ENCODE measurements around the gene FARP1.

The FARP1 gene

DNA sequence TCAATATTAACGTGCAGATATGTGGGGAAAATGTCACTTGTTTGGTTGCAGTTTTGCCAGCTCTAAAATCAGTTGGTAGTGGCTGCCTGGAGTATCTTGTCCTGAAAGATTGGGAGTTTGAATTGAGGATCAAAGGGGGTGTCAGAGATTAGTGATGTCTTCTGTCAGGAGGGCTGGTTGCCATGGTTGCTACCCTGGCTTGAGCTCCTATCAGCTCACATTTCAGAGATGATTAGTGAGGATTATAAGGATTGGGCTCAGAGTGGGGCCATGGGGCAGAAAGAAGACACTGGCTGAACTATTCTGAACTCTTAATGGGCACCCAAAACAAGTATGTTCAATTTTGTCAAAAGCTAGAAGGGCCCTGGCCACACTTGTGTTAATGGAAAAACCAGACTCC, 129.7 kb downstream of the FARP1 start:
- H3K27me3 ChIP-seq (ENCODE audit: control insufficient read depth, insufficient read depth, low read length) = no peaks in the 10 kb centered on the region
- no peak for DNase-seq (ENCODE audit: low read depth, low spot score)
- no peaks in the 10 kb centered on the region; the same call in 1 of the 2 replicates for H3K4me1 ChIP-seq (ENCODE audit: control insufficient read depth, insufficient read depth, low read length)
- no CpG with 5 or more reads among the region's 1 CpG for whole genome bisulfite sequencing (ENCODE audit: insufficient coverage, insufficient read length)
- H3K4me3 ChIP-seq (ENCODE audit: low read length) = no peak overlapping the region
- no peaks in the 10 kb centered on the region for H3K36me3 ChIP-seq (ENCODE audit: control insufficient read depth, insufficient read depth, low read length)
- H3K9me3 ChIP-seq (ENCODE audit: control insufficient read depth, insufficient read depth, low read length) = no peaks in the 10 kb centered on the region
- no peak overlapping the region for H3K27ac ChIP-seq (ENCODE audit: low read length)

DNA sequence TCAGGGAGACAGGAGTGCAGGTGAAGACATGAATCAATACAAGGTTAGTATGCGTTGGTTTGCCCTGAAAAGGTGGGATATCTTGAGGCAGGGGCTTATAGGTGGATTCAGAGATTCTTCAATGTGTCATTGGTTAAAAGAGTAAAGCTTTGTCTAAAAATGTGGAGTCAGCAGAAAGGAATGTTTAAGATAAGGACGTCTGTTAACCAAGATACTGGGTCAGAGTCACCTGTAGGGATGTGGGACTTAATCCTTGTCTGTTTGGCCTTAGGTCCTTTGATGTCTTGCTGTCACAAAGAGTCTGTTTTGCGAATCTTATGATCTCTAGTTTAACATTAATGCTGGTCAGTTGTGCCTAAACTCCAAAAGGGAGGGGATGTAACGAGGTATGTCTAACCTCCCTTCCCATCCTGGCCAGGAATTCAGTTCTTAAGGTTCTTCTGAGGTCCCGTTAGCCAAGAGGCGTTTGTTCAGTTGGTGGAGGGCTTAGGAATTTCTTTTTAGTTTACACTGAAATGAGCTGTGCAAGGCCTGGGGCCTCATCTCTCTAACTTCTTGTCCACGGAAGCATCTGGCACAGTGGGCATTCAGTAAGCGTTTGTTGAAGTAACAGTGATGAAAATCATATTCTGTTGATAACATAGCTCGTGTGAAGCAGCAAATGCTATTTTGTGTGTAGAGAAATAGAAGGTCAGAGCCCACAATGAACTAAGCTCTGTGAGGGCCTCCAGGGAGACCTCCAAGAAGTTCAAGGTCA, 130.4 kb downstream of the FARP1 start:
- Histone ChIP-seq H3K27me3 (ENCODE audit: control insufficient read depth, insufficient read depth, low read length) (no peaks in the 10 kb centered on the region), H3K9me3 (ENCODE audit: control insufficient read depth, insufficient read depth, low read length) (no peaks in the 10 kb centered on the region), H3K36me3 (ENCODE audit: control insufficient read depth, insufficient read depth, low read length) (no peaks in the 10 kb centered on the region), H3K4me3 (ENCODE audit: low read length) (no peak overlapping the region), H3K4me1 (ENCODE audit: control insufficient read depth, insufficient read depth, low read length) (no peaks in the 10 kb centered on the region; the same call in 1 of the 2 replicates), H3K27ac (ENCODE audit: low read length) (no peak overlapping the region)
- no CpG with 5 or more reads among the region's 9 CpGs for WGBS (ENCODE audit: insufficient coverage, insufficient read length)
- no peak for DNase-seq (ENCODE audit: low read depth, low spot score)

DNA sequence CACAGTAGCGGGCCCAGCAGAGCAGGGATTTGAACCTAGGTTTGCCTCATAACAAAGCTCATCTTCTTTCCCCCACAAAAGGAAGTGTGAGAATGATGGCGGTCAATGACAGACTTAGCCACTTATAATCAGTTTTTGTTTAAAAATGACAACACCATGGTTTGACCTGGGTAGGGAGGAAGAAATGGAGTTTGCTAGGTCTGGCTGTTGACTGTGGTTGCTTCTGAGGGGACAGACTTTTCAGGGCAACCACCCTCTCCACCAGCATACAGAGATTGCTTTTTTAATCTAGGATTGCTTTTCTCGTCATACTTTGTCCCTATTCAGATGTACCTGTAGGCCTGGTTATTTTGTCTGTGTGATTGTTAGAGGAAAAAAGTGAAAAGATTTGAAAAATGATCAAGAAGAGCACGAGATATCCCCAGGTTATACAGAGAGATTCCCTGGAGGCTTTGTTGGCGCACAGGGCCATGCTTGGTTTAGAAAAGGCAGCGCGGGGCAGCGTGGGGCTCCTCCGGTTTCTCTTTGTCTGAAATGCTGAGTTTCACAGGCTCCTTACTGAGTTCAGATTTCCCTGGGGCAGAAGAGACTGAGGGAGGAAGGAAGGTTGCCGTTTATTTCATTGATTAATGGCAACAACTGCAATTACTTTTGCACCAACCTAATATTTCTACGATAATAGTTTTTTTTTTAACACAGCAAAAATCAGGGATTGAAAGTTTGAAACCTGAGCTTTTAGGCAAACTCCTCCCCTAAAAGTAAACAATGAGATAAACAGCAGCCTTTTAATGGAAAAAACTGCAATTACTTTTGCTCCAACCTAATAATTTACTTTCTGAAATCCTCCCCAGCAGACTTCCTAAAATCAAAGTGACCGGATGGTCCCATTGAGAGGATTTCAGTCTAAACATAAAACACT, 131.2 kb downstream of the FARP1 start:
- H3K4me1 ChIP-seq (ENCODE audit: control insufficient read depth, insufficient read depth, low read length) = no peaks in the 10 kb centered on the region; the same call in 1 of the 2 replicates
- H3K27ac ChIP-seq (ENCODE audit: low read length) = no peak overlapping the region
- no peaks in the 10 kb centered on the region for H3K36me3 ChIP-seq (ENCODE audit: control insufficient read depth, insufficient read depth, low read length)
- H3K4me3 ChIP-seq (ENCODE audit: low read length) = no peak overlapping the region
- H3K9me3 ChIP-seq (ENCODE audit: control insufficient read depth, insufficient read depth, low read length) = no peaks in the 10 kb centered on the region
- no CpG with 5 or more reads among the region's 12 CpGs for WGBS (ENCODE audit: insufficient coverage, insufficient read length)
- no peaks in the 10 kb centered on the region for H3K27me3 ChIP-seq (ENCODE audit: control insufficient read depth, insufficient read depth, low read length)
- DNase-seq (ENCODE audit: low read depth, low spot score) = no peak

DNA sequence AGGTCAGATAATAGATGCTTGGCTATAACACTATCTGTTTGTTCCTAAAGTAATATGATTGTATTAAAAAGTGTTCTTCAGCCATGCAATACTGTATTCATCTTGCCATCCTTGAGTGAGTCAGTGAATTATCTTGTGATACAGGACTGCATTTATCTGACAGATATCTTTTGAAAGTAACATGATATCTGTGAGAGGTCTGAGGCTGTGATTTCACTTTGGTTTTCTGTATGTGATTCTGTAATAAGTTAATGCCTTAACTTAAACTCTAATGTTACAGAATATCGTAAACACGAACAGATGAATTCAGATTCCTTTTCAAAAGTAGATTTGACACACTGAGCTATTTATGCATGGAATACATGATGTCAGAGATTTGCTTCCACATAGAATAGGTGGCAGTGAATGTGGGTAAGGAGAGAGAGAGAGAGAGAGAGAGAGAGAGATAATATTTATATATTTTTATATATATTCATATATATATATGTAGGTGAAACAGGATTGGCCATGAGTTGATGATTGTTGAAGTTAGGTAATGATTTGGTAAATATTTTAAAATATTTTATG, 132.1 kb downstream of the FARP1 start:
- H3K4me3 ChIP-seq (ENCODE audit: low read length) = no peak overlapping the region
- H3K36me3 ChIP-seq (ENCODE audit: control insufficient read depth, insufficient read depth, low read length) = no peaks in the 10 kb centered on the region
- DNase-seq (ENCODE audit: low read depth, low spot score) = no peak
- no peaks in the 10 kb centered on the region for H3K9me3 ChIP-seq (ENCODE audit: control insufficient read depth, insufficient read depth, low read length)
- H3K4me1 ChIP-seq (ENCODE audit: control insufficient read depth, insufficient read depth, low read length) = peaks cover 3% of the 10 kb centered on the region; the same call in 1 of the 2 replicates
- no peak overlapping the region for H3K27ac ChIP-seq (ENCODE audit: low read length)
- WGBS (ENCODE audit: insufficient coverage, insufficient read length) = no CpG with 5 or more reads among the region's 2 CpGs
- H3K27me3 ChIP-seq (ENCODE audit: control insufficient read depth, insufficient read depth, low read length) = no peaks in the 10 kb centered on the region

DNA sequence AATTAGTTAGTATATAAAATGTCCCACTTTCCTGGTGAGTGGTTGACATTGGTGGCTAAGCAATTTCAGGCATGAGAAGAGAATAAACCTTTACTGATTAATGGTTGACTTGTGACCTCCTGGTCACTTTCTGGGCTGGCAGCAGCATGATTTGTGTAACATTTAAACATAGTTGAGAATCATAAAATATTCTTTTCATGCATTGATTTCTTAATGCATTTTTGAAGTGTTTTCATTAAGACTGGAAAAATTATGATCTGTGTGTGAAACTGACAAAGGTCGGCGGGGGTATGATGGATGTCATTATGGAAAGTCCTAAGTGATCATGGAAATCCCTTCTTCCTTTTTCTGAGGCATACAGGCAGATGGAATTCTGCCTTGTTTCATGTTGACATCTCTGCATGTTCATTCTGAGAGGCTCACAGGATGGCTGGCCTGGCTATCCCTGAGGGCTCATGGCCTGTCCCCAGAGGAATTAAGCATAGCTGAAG, 132.8 kb downstream of the FARP1 start:
- no peak overlapping the region for H3K27ac ChIP-seq (ENCODE audit: low read length)
- H3K9me3 ChIP-seq (ENCODE audit: control insufficient read depth, insufficient read depth, low read length) = no peaks in the 10 kb centered on the region
- WGBS (ENCODE audit: insufficient coverage, insufficient read length) = no CpG with 5 or more reads among the region's 2 CpGs
- peaks cover 3% of the 10 kb centered on the region; the same call in 1 of the 2 replicates for H3K4me1 ChIP-seq (ENCODE audit: control insufficient read depth, insufficient read depth, low read length)
- no peak overlapping the region for H3K4me3 ChIP-seq (ENCODE audit: low read length)
- no peaks in the 10 kb centered on the region for H3K27me3 ChIP-seq (ENCODE audit: control insufficient read depth, insufficient read depth, low read length)
- no peaks in the 10 kb centered on the region for H3K36me3 ChIP-seq (ENCODE audit: control insufficient read depth, insufficient read depth, low read length)
- DNase-seq (ENCODE audit: low read depth, low spot score) = no peak

DNA sequence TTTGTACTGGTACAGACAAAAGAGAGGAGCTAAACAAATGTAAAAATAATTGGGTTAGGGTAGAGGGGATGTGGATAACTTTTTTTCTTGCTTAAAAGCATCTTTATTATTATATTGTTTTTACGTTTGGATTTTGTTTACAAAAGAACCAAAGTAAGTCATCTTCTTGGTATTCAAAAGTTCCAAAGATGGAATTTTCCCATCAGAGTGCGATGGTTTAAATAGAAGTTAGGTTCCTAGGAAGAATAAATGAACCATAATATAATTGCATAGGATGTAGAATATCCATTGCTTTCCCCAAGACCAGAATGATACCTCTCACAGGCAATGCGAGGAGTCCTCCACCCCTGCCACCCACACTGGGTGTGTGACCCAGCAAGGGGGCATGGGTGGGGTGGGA, 133.6 kb downstream of the FARP1 start:
- Histone ChIP-seq H3K9me3 (ENCODE audit: control insufficient read depth, insufficient read depth, low read length) (no peaks in the 10 kb centered on the region), H3K4me3 (ENCODE audit: low read length) (no peak overlapping the region), H3K27me3 (ENCODE audit: control insufficient read depth, insufficient read depth, low read length) (no peaks in the 10 kb centered on the region), H3K27ac (ENCODE audit: low read length) (no peak overlapping the region), H3K4me1 (ENCODE audit: control insufficient read depth, insufficient read depth, low read length) (peaks cover 3% of the 10 kb centered on the region; the same call in 1 of the 2 replicates), H3K36me3 (ENCODE audit: control insufficient read depth, insufficient read depth, low read length) (no peaks in the 10 kb centered on the region)
- no peak for DNase-seq (ENCODE audit: low read depth, low spot score)
- WGBS (ENCODE audit: insufficient coverage, insufficient read length) = no CpG with 5 or more reads among the region's 3 CpGs

DNA sequence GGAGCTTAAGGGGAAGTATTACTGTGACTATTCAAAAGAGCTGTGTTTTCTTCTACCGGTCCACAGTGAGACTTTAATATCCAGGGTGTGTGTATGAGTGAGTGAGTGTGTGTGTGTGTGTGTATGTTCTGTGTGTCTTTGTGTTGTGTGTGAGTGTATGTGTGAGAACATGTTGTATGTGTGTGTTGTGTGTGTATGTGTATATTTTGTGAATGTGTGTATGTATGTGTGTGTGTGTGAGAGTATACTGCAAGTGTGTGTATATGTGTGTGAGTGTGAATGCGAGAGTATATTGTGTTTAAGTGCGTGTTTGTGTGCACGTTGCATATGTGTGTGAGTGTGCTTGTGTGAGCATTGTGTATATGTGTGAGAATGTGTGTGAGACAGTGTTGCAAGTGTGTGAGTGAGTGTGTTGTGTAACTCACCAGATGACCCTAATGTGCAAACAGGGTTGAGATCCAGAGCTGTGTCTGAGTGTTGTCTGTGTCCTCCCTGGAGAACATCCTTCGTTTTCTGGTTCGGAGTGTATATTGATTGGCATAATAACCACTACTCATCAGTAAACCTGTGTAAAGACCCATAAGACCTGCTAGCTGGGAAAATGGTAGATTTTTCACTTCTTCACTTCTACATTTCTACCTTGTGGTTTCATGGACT, 135.3 kb downstream of the FARP1 start:
- WGBS (ENCODE audit: insufficient coverage, insufficient read length) = 100% methylated on average over 3 of the region's 6 CpGs
- Histone ChIP-seq H3K27ac (ENCODE audit: low read length) (no peak overlapping the region), H3K4me1 (ENCODE audit: control insufficient read depth, insufficient read depth, low read length) (peaks cover 3% of the 10 kb centered on the region; the same call in 1 of the 2 replicates)

DNA sequence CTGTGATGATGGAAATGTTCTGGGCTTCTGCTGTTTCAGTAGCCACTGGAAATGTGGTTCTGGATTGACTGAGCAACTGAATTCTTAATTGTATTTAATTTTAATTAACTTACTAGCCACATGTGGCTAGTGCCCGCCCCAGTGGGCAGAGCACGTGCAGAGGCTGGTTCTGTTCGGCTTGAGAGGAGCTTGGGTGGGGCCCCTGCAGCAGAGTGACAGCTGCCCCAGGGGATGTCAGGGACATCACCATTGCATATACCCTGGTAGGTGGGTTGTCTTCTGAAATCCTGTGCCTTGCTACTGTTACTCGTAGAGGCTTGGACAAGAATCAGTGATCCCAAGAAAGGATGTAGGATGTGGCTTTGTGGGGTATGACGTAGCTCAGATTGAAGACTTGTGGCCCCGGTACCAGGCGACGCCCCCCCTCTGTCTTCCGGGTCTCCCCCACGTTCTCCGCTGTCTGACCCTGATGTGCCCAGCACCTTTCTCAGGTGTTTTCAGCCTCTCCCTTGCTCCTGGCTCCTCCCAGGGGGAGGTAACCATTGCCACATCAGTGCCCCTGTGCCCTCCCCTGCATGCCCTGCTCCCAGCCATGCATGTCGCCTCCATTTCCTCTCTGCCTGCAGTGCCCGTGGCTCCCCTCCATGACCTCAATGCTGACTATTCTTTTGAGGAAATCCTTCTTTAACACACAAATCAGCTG, 136.7 kb downstream of the FARP1 start:
- 0 out of 2 replicates have a peak, but pooled peaks cover 3% of the 10 kb centered on the region for H3K4me1 ChIP-seq (ENCODE audit: control insufficient read depth, insufficient read depth, low read length)
- whole genome bisulfite sequencing (ENCODE audit: insufficient coverage, insufficient read length) = no CpG with 5 or more reads among the region's 13 CpGs
- no peak for DNase-seq (ENCODE audit: low read depth, low spot score)
- H3K27me3 ChIP-seq (ENCODE audit: control insufficient read depth, insufficient read depth, low read length) = no peaks in the 10 kb centered on the region
- no peak overlapping the region for H3K27ac ChIP-seq (ENCODE audit: low read length)
- H3K4me3 ChIP-seq (ENCODE audit: low read length) = no peak overlapping the region
- no peaks in the 10 kb centered on the region for H3K9me3 ChIP-seq (ENCODE audit: control insufficient read depth, insufficient read depth, low read length)
- no peaks in the 10 kb centered on the region for H3K36me3 ChIP-seq (ENCODE audit: control insufficient read depth, insufficient read depth, low read length)

More for the DNA sequence above, 135.3 kb downstream of the FARP1 start:
- no peak for DNase-seq (ENCODE audit: low read depth, low spot score)
- Histone ChIP-seq H3K4me3 (ENCODE audit: low read length) (no peak overlapping the region), H3K9me3 (ENCODE audit: control insufficient read depth, insufficient read depth, low read length) (no peaks in the 10 kb centered on the region), H3K36me3 (ENCODE audit: control insufficient read depth, insufficient read depth, low read length) (no peaks in the 10 kb centered on the region), H3K27me3 (ENCODE audit: control insufficient read depth, insufficient read depth, low read length) (no peaks in the 10 kb centered on the region)

DNA sequence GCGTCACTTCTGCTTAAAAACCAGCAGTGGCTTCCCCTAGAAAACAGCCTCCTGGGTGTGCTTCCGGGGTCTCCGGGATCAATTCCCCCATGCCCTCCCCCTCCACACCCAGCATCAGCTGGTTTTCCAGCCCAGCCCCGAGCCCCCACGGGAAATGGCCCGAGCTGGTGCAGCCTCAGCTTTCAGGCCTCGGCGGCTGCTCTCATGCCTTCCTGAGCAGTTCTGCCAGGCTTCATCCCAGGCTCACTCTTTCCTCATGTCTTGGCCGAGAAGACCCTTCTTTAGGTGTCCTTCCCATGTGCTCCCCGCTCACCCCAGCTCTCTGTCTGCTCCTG, 137.2 kb downstream of the FARP1 start:
- H3K36me3 ChIP-seq (ENCODE audit: control insufficient read depth, insufficient read depth, low read length) = no peaks in the 10 kb centered on the region
- H3K27ac ChIP-seq (ENCODE audit: low read length) = no peak overlapping the region
- no peaks in the 10 kb centered on the region for H3K9me3 ChIP-seq (ENCODE audit: control insufficient read depth, insufficient read depth, low read length)
- no peak overlapping the region for H3K4me3 ChIP-seq (ENCODE audit: low read length)
- DNase-seq (ENCODE audit: low read depth, low spot score) = no peak
- H3K27me3 ChIP-seq (ENCODE audit: control insufficient read depth, insufficient read depth, low read length) = no peaks in the 10 kb centered on the region
- WGBS (ENCODE audit: insufficient coverage, insufficient read length) = no CpG with 5 or more reads among the region's 10 CpGs
- 0 out of 2 replicates have a peak, but pooled peaks cover 3% of the 10 kb centered on the region for H3K4me1 ChIP-seq (ENCODE audit: control insufficient read depth, insufficient read depth, low read length)
